Keratinocyte (primary cell): ENCODE results near the gene CLHC1.

Experiments used
- EZH2 ChIP-seq: IDR thresholded peaks from one replicate; pipeline ENCODE4 v1.6.1; 2012; ENCODE audit warnings: inconsistent platforms, mild to moderate bottlenecking, low read length, moderate library complexity
- TF ChIP-seq, protein P1 (sequence below), 3 experiments: IDR thresholded peaks in 1 of 3; conservative IDR thresholded peaks in 1 of 3; optimal IDR thresholded peaks in 1 of 3; 2 replicates in 2 of 3; 3 replicates in 1 of 3; pipeline versions ENCODE3 to v1.5.1; 2011; ENCODE audit warnings: low read length in 3 of 3, mild to moderate bottlenecking in 3 of 3, moderate library complexity in 2 of 3, control low read depth in 1 of 3, inconsistent platforms in 1 of 3; ENCODE audit not compliant: insufficient read depth in 2 of 3; ENCODE audit errors: extremely low read depth in 1 of 3

DNA sequence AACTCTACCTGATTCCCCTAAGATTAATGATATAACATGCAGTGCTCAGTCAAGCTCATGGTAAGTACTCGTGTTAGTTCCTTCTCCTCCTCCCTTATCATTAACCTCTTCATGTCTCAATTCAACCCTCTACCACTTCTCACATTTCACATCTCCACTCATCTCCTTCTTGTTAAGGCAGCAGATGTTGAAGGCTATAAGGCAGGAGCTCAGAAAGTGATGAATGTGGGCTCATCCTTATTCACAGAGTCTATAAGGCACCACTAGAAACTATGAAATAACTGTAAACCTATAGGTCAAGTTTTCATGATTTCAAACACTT lies 56.0 kb downstream of the CLHC1 start:
- TF ChIP-seq, protein P1, sequence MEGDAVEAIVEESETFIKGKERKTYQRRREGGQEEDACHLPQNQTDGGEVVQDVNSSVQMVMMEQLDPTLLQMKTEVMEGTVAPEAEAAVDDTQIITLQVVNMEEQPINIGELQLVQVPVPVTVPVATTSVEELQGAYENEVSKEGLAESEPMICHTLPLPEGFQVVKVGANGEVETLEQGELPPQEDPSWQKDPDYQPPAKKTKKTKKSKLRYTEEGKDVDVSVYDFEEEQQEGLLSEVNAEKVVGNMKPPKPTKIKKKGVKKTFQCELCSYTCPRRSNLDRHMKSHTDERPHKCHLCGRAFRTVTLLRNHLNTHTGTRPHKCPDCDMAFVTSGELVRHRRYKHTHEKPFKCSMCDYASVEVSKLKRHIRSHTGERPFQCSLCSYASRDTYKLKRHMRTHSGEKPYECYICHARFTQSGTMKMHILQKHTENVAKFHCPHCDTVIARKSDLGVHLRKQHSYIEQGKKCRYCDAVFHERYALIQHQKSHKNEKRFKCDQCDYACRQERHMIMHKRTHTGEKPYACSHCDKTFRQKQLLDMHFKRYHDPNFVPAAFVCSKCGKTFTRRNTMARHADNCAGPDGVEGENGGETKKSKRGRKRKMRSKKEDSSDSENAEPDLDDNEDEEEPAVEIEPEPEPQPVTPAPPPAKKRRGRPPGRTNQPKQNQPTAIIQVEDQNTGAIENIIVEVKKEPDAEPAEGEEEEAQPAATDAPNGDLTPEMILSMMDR (optimal IDR thresholded peaks at IDR 0.05 in 1 of 3, IDR thresholded peaks at IDR 0.05 in 1 of 3, conservative IDR thresholded peaks at IDR 0.05 in 1 of 3; ENCODE audit: extremely low read depth in 1 of 3, insufficient read depth in 2 of 3, low read length in 3 of 3), result no peak
- no peak for TF ChIP-seq EZH2
